ENCODE measurements around the gene RBM39. TPM values are rescaled to one million over a fixed set of nuclear protein-coding genes. Genes with fewer than 3 reads are reported as not detected.
A peak's percentile ranks its signal among the peaks of the same experiment; 100 is the strongest.

Gene RBM39
- total and polyA plus RNA-seq, 2 of the 13 experiments (the other 11 are each of a cell fraction or from before 2014, with no cell fraction given) = 788 to 920 TPM

DNA sequence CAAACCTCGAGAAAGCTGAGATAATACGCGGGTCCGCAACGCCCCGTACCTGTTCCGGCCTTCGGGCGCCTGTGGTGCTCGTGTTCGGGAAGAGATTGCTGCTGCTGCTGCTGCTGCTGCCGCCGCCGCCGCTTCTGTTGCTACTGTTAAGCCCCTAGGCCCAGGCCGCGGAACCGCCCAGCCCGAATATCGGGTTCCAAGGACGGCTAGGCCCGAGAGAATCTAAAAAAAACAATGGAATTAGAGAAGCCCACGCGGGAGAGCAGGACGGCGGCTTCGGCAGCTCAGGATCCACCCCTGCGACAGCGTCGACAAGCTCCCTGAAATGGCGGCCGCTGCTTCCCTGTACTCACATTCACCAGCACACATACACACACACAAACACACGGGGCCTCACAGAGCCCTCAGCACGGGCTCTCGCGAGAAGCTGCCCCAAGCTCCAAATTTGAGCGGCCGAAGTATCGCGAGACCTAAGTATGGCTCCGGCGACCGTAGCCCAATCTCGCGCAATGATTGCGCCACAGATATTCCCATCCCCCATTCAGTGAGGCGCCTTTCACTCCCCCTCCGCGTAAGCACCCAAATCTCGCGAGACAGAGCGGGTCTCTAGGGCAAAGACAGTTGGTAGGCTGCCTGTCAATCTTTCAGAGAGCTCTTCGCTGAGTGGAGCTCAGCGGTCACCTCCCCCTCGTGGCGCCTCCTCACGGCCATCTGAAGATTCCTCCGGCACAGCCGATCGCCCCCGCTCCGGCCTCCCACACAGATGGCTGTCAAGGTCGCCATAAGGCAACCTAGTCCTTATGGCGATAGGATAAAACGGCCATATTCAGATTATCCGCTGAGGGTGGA is at the start of gene RBM39 (continued):
- TF ChIP-seq, protein P1, sequence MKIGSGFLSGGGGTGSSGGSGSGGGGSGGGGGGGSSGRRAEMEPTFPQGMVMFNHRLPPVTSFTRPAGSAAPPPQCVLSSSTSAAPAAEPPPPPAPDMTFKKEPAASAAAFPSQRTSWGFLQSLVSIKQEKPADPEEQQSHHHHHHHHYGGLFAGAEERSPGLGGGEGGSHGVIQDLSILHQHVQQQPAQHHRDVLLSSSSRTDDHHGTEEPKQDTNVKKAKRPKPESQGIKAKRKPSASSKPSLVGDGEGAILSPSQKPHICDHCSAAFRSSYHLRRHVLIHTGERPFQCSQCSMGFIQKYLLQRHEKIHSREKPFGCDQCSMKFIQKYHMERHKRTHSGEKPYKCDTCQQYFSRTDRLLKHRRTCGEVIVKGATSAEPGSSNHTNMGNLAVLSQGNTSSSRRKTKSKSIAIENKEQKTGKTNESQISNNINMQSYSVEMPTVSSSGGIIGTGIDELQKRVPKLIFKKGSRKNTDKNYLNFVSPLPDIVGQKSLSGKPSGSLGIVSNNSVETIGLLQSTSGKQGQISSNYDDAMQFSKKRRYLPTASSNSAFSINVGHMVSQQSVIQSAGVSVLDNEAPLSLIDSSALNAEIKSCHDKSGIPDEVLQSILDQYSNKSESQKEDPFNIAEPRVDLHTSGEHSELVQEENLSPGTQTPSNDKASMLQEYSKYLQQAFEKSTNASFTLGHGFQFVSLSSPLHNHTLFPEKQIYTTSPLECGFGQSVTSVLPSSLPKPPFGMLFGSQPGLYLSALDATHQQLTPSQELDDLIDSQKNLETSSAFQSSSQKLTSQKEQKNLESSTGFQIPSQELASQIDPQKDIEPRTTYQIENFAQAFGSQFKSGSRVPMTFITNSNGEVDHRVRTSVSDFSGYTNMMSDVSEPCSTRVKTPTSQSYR (CRISPR knock-in tag; IDR thresholded peaks at IDR 0.05; ENCODE audit: borderline replicate concordance) = peak; percentile 100
- TF ChIP-seq ZNF878 (CRISPR knock-in tag; IDR thresholded peaks at IDR 0.05) = peak; percentile 95
- peak; percentile 99 for TF ChIP-seq KMT2A (CRISPR knock-in tag; IDR thresholded peaks at IDR 0.05)
- TF ChIP-seq, protein P2, sequence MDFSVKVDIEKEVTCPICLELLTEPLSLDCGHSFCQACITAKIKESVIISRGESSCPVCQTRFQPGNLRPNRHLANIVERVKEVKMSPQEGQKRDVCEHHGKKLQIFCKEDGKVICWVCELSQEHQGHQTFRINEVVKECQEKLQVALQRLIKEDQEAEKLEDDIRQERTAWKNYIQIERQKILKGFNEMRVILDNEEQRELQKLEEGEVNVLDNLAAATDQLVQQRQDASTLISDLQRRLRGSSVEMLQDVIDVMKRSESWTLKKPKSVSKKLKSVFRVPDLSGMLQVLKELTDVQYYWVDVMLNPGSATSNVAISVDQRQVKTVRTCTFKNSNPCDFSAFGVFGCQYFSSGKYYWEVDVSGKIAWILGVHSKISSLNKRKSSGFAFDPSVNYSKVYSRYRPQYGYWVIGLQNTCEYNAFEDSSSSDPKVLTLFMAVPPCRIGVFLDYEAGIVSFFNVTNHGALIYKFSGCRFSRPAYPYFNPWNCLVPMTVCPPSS (IDR thresholded peaks at IDR 0.05) = no peak
- TF ChIP-seq PHF8 (CRISPR knock-in tag; IDR thresholded peaks at IDR 0.05) = peak; percentile 96
- TF ChIP-seq, protein P3, sequence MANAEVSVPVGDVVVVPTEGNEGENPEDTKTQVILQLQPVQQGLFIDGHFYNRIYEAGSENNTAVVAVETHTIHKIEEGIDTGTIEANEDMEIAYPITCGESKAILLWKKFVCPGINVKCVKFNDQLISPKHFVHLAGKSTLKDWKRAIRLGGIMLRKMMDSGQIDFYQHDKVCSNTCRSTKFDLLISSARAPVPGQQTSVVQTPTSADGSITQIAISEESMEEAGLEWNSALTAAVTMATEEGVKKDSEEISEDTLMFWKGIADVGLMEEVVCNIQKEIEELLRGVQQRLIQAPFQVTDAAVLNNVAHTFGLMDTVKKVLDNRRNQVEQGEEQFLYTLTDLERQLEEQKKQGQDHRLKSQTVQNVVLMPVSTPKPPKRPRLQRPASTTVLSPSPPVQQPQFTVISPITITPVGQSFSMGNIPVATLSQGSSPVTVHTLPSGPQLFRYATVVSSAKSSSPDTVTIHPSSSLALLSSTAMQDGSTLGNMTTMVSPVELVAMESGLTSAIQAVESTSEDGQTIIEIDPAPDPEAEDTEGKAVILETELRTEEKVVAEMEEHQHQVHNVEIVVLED (CRISPR knock-in tag; IDR thresholded peaks at IDR 0.05; ENCODE audit: borderline replicate concordance) = peak; percentile 95
- TF ChIP-seq ZNF816 (CRISPR knock-in tag; IDR thresholded peaks at IDR 0.05; ENCODE audit: borderline replicate concordance) = peak; percentile 28; the same call in 1 of the 2 replicates
- TF ChIP-seq, protein P4, sequence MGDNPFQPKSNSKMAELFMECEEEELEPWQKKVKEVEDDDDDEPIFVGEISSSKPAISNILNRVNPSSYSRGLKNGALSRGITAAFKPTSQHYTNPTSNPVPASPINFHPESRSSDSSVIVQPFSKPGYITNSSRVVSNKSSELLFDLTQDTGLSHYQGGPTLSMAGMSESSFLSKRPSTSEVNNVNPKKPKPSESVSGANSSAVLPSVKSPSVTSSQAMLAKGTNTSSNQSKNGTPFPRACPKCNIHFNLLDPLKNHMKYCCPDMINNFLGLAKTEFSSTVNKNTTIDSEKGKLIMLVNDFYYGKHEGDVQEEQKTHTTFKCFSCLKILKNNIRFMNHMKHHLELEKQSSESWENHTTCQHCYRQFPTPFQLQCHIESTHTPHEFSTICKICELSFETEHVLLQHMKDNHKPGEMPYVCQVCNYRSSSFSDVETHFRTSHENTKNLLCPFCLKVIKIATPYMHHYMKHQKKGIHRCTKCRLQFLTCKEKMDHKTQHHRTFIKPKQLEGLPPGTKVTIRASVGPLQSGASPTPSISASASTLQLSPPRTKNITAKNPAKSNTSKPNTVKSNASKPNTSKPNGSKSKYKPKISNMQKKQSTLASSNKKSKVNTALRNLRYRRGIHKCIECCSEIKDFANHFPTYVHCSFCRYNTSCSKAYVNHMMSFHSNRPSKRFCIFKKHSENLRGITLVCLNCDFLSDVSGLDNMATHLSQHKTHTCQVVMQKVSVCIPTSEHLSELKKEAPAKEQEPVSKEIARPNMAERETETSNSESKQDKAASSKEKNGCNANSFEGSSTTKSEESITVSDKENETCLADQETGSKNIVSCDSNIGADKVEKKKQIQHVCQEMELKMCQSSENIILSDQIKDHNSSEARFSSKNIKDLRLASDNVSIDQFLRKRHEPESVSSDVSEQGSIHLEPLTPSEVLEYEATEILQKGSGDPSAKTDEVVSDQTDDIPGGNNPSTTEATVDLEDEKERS (CRISPR knock-in tag; IDR thresholded peaks at IDR 0.05) = peak; percentile 99
- peak; percentile 99 for TF ChIP-seq ZFX (CRISPR knock-in tag; IDR thresholded peaks at IDR 0.05; ENCODE audit: low read depth)
- peak; percentile 88 for TF ChIP-seq MTA1 (CRISPR knock-in tag; IDR thresholded peaks at IDR 0.05; ENCODE audit: borderline replicate concordance)
- TF ChIP-seq, protein P5, sequence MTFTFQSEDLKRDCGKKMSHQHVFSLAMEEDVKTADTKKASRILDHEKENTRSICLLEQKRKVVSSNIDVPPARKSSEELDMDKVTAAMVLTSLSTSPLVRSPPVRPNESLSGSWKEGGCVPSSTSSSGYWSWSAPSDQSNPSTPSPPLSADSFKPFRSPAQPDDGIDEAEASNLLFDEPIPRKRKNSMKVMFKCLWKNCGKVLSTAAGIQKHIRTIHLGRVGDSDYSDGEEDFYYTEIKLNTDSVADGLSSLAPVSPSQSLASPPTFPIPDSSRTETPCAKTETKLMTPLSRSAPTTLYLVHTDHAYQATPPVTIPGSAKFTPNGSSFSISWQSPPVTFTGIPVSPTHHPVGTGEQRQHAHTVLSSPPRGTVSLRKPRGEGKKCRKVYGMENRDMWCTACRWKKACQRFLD (CRISPR knock-in tag; IDR thresholded peaks at IDR 0.05; ENCODE audit: borderline replicate concordance) = peak; percentile 54
- TF ChIP-seq TAF1 (CRISPR knock-in tag; IDR thresholded peaks at IDR 0.05) = peak; percentile 99
- peak; percentile 98 for TF ChIP-seq ZNF256 (CRISPR knock-in tag; conservative IDR thresholded peaks at IDR 0.05)
- TF ChIP-seq ZNF747 (CRISPR knock-in tag; IDR thresholded peaks at IDR 0.05; ENCODE audit: borderline replicate concordance) = peak; percentile 99
- peak; percentile 99 for TF ChIP-seq PHF21A (CRISPR knock-in tag; IDR thresholded peaks at IDR 0.05)
- TF ChIP-seq DPF2 (CRISPR knock-in tag; IDR thresholded peaks at IDR 0.05; ENCODE audit: borderline replicate concordance, low read depth) = peak; percentile 43; the same call in 1 of the 2 replicates
- peak; percentile 84 for TF ChIP-seq ZNF83 (CRISPR knock-in tag; IDR thresholded peaks at IDR 0.05; ENCODE audit: borderline replicate concordance)
- 0 out of 2 replicates have a peak, but pooled peaks have one; percentile 71 for TF ChIP-seq ZNF720 (CRISPR knock-in tag; IDR thresholded peaks at IDR 0.05)
